Retinal pigment epithelial cell (primary cell): ENCODE measurements around the gene CNTNAP2.

Experiments
- DNase-seq: peaks from one replicate; pipeline ENCODE4 v3.0.0-alpha.2; 2010; ENCODE audit warnings: low read depth
- H3K4me3 ChIP-seq: 2 replicates; pipeline ENCODE4 v1.5.1; 2011; ENCODE audit warnings: mild to moderate bottlenecking, low read length, control low read depth, moderate library complexity
- TF ChIP-seq, protein P1 (sequence below): conservative IDR thresholded peaks from 2 replicates; pipeline ENCODE4 v1.5.1; 2011; ENCODE audit warnings: low read depth, low read length, control low read depth, inconsistent platforms

Gene CNTNAP2

GRCh38 chr7:147300293-147300692 is 1183.7 kb downstream of the CNTNAP2 start:
- TF ChIP-seq, protein P1, sequence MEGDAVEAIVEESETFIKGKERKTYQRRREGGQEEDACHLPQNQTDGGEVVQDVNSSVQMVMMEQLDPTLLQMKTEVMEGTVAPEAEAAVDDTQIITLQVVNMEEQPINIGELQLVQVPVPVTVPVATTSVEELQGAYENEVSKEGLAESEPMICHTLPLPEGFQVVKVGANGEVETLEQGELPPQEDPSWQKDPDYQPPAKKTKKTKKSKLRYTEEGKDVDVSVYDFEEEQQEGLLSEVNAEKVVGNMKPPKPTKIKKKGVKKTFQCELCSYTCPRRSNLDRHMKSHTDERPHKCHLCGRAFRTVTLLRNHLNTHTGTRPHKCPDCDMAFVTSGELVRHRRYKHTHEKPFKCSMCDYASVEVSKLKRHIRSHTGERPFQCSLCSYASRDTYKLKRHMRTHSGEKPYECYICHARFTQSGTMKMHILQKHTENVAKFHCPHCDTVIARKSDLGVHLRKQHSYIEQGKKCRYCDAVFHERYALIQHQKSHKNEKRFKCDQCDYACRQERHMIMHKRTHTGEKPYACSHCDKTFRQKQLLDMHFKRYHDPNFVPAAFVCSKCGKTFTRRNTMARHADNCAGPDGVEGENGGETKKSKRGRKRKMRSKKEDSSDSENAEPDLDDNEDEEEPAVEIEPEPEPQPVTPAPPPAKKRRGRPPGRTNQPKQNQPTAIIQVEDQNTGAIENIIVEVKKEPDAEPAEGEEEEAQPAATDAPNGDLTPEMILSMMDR = no peak
- no peak for DNase-seq
- no peak overlapping the region for H3K4me3 ChIP-seq

DNA sequence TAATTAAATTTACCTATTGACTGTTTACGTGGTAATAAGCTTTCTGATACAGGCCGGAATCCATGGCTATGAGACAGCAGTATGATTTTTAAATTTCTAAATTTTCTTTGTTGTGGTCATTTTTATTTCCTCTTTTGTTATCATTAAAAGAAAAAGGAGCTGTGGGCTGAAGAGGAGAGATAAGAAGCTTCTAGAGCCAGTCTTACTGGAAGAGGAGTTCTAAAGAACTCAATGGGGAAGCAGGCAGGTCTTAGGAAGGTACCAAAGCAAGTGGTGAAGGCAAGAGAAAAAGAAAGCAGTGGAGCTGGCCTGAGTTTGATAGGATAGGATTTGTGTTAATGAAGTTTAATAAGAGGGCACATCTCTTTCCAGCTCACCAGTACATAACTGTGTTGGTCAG is 1187.8 kb downstream of the CNTNAP2 start:
- H3K4me3 ChIP-seq = no peak overlapping the region
- TF ChIP-seq, protein P1 = no peak
- no peak for DNase-seq

DNA sequence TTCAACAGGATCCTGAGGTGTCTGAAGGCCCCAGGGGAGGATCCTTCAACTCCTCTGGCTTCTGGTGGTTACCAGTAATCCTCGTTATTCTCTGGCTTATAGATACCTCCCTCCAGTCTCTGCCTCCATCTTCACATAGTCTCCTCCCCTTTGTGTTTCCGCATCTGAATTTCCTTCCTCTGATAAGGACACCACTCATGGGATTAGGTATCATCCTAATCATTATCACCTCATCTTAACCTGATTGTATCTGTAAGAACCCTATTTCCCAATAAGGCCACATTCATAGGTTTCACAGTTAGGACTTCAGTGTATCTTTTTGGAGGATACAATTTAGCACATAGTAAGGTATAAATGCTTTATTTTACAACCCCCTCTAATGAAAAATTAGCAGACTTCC is 1189.2 kb downstream of the CNTNAP2 start:
- no peak overlapping the region for H3K4me3 ChIP-seq
- TF ChIP-seq, protein P1 = no peak
- no peak for DNase-seq

DNA sequence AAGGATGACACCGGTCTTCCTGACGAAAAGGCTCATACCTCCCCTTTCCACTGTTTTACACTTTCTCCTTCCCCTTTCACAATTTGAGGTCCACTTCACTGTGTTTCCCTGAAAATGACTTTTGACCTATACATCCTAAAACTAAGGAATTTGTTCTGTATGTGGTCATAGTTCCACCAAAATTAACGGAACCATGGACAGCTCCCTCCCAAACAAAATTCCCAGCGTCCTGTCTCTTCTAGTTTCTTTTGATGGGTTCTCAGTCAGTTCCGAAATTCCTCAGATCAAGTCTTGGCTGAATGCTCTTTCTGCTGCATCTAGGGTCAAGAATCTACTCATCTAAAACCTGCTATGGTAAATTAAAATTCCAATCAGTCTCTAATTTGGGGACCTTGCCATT is 1191.9 kb downstream of the CNTNAP2 start:
- H3K4me3 ChIP-seq = no peak overlapping the region
- DNase-seq = no peak
- TF ChIP-seq, protein P1 = no peak

GRCh38 chr7:147311336-147311735 is 1194.7 kb downstream of the CNTNAP2 start:
- TF ChIP-seq, protein P1 = no peak
- no peak overlapping the region for H3K4me3 ChIP-seq
- no peak for DNase-seq

GRCh38 chr7:147321504-147321903 is 1204.9 kb downstream of the CNTNAP2 start:
- H3K4me3 ChIP-seq = no peak overlapping the region
- TF ChIP-seq, protein P1 = no peak
- no peak for DNase-seq

GRCh38 chr7:147332988-147333387 is 1216.4 kb downstream of the CNTNAP2 start:
- no peak for DNase-seq
- TF ChIP-seq, protein P1 = no peak
- H3K4me3 ChIP-seq = no peak overlapping the region
